ENCODE data around the gene HSPG2. TPM values are rescaled to one million over a fixed set of nuclear protein-coding genes. Genes with fewer than 3 reads are reported as not detected.
A peak's percentile ranks its signal among the peaks of the same experiment; 100 is the strongest.

The HSPG2 gene
- total RNA-seq, 1 donor: 265 TPM

DNA sequence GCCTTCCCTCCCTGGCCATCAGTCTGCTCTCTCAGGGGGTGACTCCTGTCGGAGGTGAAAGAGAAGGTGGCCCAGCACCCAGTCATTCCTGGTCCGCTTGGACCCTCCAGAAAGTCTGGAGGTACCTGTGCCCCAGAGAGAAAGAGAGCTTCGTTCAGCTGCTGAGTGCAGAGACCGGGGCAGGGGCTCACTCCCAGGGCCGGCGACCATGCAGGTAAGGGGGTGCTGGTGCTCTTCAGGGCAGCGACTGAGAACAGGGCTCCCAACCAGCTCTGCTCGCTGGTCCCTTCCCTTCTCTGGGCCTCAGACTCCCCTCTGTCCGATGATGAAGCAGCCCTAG, 30.1 kb downstream of the HSPG2 start:
- Histone ChIP-seq H4K20me1 (ENCODE audit: insufficient read depth, low read length) (peaks cover 23% of the 10 kb centered on the region), H3K4me3 (ENCODE audit: insufficient read depth, low read length) (no peak overlapping the region), H3K27me3 (ENCODE audit: insufficient read depth, low read length) (no peaks in the 10 kb centered on the region), H3K9me3 (ENCODE audit: low read depth, low read length) (no peaks in the 10 kb centered on the region), H2AFZ (ENCODE audit: low read length) (no peak overlapping the region), H3K27ac (ENCODE audit: low read depth, low read length) (peak overlapping the region; percentile 96), H3K4me1 (ENCODE audit: insufficient read depth, low read length) (peaks cover 75% of the 10 kb centered on the region), H3K79me2 (ENCODE audit: insufficient read depth, low read length) (peaks cover 79% of the 10 kb centered on the region), H3K4me2 (ENCODE audit: insufficient read depth, low read length) (no peak overlapping the region), H3K36me3 (ENCODE audit: insufficient read depth, low read length) (peaks cover 38% of the 10 kb centered on the region)
- TF ChIP-seq CTCF (IDR thresholded peaks at IDR 0.05; ENCODE audit: extremely low read depth, low read depth, low read length): no peak
- DNase-seq (ENCODE audit: insufficient read length, low spot score, missing footprints): peak; percentile 42

GRCh38 chr1:21906173-21907078, 30.7 kb downstream of the HSPG2 start:
- peaks cover 84% of the 10 kb centered on the region for H3K79me2 ChIP-seq (ENCODE audit: insufficient read depth, low read length)
- H3K9me3 ChIP-seq (ENCODE audit: low read depth, low read length): no peaks in the 10 kb centered on the region
- peaks cover 27% of the 10 kb centered on the region for H4K20me1 ChIP-seq (ENCODE audit: insufficient read depth, low read length)
- DNase-seq (ENCODE audit: insufficient read length, low spot score, missing footprints): peak; percentile 92
- no peak for TF ChIP-seq CTCF (IDR thresholded peaks at IDR 0.05; ENCODE audit: extremely low read depth, low read depth, low read length)
- H3K4me3 ChIP-seq (ENCODE audit: insufficient read depth, low read length): peak overlapping the region; percentile 14
- peak overlapping the region; percentile 31 for H3K4me2 ChIP-seq (ENCODE audit: insufficient read depth, low read length)
- H2AFZ ChIP-seq (ENCODE audit: low read length): no peak overlapping the region
- peaks cover 38% of the 10 kb centered on the region for H3K36me3 ChIP-seq (ENCODE audit: insufficient read depth, low read length)
- no peaks in the 10 kb centered on the region for H3K27me3 ChIP-seq (ENCODE audit: insufficient read depth, low read length)
- H3K27ac ChIP-seq (ENCODE audit: low read depth, low read length): peak overlapping the region; percentile 96
- peaks cover 76% of the 10 kb centered on the region for H3K4me1 ChIP-seq (ENCODE audit: insufficient read depth, low read length)

- H3K4me2 ChIP-seq (ENCODE audit: insufficient read depth, low read length): peak overlapping the region; percentile 5
Measured at GRCh38 chr1:21904704-21905520, 32.2 kb downstream of the HSPG2 start.

More at GRCh38 chr1:21904704-21905520, 32.2 kb downstream of the HSPG2 start:
- H3K36me3 ChIP-seq (ENCODE audit: insufficient read depth, low read length): peaks cover 36% of the 10 kb centered on the region
- peaks cover 76% of the 10 kb centered on the region for H3K4me1 ChIP-seq (ENCODE audit: insufficient read depth, low read length)
- peaks cover 86% of the 10 kb centered on the region for H3K79me2 ChIP-seq (ENCODE audit: insufficient read depth, low read length)
- DNase-seq (ENCODE audit: insufficient read length, low spot score, missing footprints): peak; percentile 98
- H3K27me3 ChIP-seq (ENCODE audit: insufficient read depth, low read length): no peaks in the 10 kb centered on the region
- peaks cover 33% of the 10 kb centered on the region for H4K20me1 ChIP-seq (ENCODE audit: insufficient read depth, low read length)
- peak overlapping the region; percentile 96 for H3K27ac ChIP-seq (ENCODE audit: low read depth, low read length)
- peak overlapping the region; percentile 15 for H3K4me3 ChIP-seq (ENCODE audit: insufficient read depth, low read length)
- H3K9me3 ChIP-seq (ENCODE audit: low read depth, low read length): no peaks in the 10 kb centered on the region
- no peak overlapping the region for H2AFZ ChIP-seq (ENCODE audit: low read length)
- TF ChIP-seq CTCF (IDR thresholded peaks at IDR 0.05; ENCODE audit: extremely low read depth, low read depth, low read length): no peak
